C4-2B (cell line): ENCODE results near the gene RBM39.

Experiments
- ZFX ChIP-seq: fragments of 450-650 bp; IDR thresholded peaks from 2 replicates; pipeline ENCODE4 v1.6.1; 2017
- TF ChIP-seq, protein P1 (sequence below): fragments of 450-650 bp; conservative IDR thresholded peaks from 2 replicates; pipeline ENCODE4 v1.5.1; 2017; ENCODE audit warnings: mild to moderate bottlenecking

DNA sequence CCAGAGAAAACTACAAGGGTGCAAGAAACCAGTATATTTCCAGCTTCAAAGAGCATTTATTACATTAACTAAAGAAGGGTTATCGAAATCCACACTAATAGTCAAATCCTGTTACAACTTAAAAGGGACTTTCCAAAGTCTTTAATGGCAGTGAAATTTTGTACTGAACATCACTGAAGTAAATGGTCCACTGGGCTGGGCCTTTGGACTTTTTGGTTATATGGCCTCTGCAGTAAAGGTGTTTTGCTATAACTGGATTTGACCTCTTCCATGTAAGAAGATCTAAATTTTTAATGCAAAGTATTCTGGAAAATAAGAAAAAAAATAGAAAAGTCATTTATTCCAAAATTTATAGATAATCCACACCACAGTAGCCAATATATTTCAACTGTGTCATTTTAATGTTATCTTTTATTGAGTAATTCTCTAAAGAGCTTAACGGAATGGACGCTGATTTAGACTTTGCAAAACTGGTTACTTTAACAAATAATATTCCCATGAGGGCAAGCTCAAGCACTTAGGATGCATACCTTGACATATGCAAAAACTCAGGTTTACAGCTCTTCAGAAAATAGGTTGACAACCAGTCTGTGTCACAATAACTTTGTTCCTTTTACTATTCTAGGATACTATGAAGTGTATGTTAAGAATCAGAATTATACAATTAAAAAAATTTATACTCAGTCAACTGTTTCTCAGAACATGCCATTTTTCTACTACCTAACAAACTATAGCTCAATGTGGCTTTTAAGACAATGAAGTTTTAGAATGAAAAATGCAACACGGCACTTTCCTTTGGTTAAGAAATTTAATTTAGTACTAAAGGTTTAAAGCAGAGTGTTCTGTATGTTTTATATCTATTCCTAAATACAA, 7.0 kb downstream of the RBM39 start:
- TF ChIP-seq, protein P1, sequence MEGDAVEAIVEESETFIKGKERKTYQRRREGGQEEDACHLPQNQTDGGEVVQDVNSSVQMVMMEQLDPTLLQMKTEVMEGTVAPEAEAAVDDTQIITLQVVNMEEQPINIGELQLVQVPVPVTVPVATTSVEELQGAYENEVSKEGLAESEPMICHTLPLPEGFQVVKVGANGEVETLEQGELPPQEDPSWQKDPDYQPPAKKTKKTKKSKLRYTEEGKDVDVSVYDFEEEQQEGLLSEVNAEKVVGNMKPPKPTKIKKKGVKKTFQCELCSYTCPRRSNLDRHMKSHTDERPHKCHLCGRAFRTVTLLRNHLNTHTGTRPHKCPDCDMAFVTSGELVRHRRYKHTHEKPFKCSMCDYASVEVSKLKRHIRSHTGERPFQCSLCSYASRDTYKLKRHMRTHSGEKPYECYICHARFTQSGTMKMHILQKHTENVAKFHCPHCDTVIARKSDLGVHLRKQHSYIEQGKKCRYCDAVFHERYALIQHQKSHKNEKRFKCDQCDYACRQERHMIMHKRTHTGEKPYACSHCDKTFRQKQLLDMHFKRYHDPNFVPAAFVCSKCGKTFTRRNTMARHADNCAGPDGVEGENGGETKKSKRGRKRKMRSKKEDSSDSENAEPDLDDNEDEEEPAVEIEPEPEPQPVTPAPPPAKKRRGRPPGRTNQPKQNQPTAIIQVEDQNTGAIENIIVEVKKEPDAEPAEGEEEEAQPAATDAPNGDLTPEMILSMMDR: no peak
- TF ChIP-seq ZFX: no peak
